GM21381 (cell line): Measurements from ENCODE around the gene LYRM4.

Experiments used
- ATAC-seq: cut with Tn5 transposase; IDR thresholded peaks from one replicate; pipeline ENCODE4 v1.9.1; 2021; ENCODE audit warnings: mild to moderate bottlenecking, moderate library complexity; ENCODE audit not compliant: unreplicated experiment

The LYRM4 gene

DNA sequence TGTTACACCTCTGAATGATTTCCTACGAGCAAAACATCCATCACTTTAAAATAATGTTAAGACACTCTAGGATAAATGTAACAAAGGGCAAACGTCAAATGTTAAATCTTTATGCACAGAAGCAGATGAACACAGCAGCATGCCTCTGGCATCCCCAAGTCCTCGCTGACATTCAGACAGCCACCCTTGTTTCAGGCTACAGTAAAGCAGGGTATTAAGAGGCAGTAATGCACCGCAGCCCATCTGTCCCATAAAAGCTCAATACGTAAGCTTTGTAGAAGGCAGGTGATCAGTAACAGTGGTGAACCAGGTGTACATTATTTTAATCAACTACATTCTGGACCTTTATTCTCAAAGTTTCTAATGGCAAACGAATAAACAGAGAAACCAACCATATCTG lies 110.9 kb downstream of the LYRM4 start:
- no peak for ATAC-seq

- no peak for ATAC-seq
These were observed 111.5 kb downstream of the LYRM4 start for GRCh38 chr6:5149159-5149704.

DNA sequence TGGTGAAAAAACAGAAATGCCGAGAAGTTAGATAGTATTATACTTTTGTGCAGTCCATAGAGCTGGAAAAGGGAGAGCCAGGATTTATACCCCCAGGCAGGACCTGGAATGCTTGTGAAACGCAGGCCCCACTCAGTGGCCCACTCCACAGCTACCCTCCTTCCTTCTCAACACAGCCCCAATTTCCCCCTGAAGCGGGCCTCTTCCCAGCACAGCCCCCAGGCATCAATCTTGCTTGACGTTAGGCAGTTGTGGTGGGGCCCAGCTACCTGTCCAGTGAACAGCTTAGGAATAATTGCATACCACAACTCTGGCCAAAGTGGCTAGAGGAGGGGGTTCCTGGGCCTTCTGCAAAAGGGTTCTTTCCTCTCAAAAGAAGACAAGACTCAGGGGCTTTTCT lies 114.4 kb downstream of the LYRM4 start:
- ATAC-seq = no peak

GRCh38 chr6:5143634-5144311 lies 117.0 kb downstream of the LYRM4 start:
- ATAC-seq = peak; percentile 63

- ATAC-seq = no peak
These were observed 117.8 kb downstream of the LYRM4 start for GRCh38 chr6:5142915-5143314.

DNA sequence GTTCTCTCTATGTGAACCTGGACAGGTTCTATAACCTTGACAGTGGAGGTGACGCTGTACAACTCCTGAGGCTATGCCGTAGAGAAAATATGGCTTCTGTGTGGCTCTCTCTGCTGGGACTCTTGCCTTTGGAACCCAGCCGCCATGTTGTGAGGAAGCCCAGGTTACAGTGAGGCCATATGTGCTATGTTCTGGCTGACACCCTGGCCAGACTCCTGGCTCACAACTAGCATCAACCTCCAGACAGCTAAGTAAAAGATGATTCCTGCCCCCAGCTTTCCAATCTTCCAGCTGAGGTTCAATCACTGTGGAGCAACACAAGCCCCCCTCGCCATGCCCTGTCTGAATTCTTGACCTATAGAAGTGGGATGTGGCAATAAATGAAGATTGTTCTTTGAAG lies 118.6 kb downstream of the LYRM4 start:
- ATAC-seq = no peak

GRCh38 chr6:5141046-5141445 lies 119.7 kb downstream of the LYRM4 start:
- no peak for ATAC-seq

DNA sequence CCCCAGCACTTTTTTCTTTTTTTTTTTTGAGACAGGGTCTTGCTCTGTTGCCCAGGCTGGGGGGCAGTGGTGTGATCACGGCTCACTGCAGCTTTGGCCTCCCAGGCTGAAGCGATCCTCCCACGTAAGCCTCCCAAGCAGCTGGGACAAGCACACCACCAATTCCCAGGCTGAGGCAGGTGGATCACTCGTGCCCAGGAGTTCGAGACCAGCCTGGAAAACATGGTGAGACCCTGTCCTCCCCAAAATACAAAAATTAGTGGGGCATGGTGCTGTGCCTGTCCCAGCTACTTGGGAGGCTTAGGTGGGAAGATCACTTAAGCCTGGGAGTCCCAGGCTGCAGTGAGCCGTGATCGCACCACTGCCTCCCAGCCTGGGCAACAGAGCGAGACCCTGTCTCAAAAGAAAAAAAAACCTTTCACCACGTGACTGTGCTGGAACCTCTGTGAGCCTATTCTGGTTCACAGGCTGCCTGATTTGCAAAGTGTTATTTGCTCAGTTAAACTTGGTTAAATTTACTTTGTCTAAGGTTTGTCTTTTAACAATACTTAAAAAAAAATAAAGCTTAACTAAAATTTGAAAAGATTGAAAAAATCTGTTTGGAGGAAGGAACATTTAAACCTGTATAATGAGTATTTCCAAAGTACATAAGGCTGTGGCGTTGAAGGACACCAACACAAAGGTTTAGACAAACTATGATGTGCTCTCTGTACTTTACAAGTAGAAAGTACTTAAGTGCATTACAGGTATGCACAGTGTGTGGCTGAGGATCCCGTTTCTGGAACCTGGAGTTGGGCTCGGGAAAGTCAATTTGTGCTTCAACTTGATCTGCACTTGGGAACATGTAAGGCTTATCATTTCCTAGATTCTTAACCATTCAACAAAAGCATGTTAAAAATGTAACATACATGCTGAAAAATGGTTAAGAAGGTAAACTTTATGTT lies 120.7 kb downstream of the LYRM4 start:
- ATAC-seq = no peak

GRCh38 chr6:5138995-5139827 lies 121.5 kb downstream of the LYRM4 start:
- no peak for ATAC-seq

GRCh38 chr6:5136851-5137250 lies 123.9 kb downstream of the LYRM4 start:
- ATAC-seq = no peak

- no peak for ATAC-seq
These were observed 124.9 kb downstream of the LYRM4 start for GRCh38 chr6:5135788-5136376.

DNA sequence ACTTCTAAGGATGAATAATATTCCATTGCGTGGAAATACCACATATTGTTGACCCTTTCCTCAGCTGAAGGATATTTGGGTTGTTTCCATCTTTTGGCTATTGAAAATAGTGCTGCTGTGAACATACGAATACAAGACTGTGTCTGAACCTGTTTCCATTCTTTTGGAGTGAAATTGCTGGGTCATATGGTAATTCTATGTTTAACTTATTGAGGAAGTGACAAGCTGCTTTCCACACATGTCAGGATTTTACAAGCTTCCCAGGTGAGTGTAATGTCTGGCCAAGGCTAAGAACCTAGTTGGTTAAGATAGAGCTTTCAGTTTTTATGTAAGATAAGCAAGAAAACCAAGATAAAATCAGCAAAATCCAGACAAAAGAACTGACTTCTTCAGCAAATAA lies 126.8 kb downstream of the LYRM4 start:
- no peak for ATAC-seq

- ATAC-seq = peak; percentile 61
These were observed 128.0 kb downstream of the LYRM4 start for GRCh38 chr6:5132731-5133130.

- ATAC-seq = no peak
These were observed 130.4 kb downstream of the LYRM4 start for GRCh38 chr6:5130135-5130866.

GRCh38 chr6:5128351-5128750 lies 132.4 kb downstream of the LYRM4 start:
- no peak for ATAC-seq

GRCh38 chr6:5127106-5127687 lies 133.6 kb downstream of the LYRM4 start:
- no peak for ATAC-seq

DNA sequence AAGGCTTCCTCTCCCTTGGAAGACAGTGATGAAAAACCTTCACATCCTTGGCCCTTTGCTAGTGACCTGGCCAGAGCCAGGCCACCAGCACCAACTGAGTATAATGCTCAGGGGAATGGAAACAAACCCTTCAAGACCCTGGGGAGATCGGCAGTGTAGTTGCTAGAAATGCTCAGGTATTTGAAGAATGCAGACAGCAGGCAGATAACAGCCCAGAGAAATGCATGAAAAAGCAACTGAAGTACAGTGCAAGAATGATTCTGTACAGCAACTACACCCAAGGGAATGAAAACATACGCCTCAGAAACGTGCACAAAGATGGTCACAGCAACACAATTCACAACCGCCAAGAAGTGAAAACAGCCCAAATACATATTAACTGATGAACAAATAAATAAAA lies 134.5 kb downstream of the LYRM4 start:
- ATAC-seq = no peak

DNA sequence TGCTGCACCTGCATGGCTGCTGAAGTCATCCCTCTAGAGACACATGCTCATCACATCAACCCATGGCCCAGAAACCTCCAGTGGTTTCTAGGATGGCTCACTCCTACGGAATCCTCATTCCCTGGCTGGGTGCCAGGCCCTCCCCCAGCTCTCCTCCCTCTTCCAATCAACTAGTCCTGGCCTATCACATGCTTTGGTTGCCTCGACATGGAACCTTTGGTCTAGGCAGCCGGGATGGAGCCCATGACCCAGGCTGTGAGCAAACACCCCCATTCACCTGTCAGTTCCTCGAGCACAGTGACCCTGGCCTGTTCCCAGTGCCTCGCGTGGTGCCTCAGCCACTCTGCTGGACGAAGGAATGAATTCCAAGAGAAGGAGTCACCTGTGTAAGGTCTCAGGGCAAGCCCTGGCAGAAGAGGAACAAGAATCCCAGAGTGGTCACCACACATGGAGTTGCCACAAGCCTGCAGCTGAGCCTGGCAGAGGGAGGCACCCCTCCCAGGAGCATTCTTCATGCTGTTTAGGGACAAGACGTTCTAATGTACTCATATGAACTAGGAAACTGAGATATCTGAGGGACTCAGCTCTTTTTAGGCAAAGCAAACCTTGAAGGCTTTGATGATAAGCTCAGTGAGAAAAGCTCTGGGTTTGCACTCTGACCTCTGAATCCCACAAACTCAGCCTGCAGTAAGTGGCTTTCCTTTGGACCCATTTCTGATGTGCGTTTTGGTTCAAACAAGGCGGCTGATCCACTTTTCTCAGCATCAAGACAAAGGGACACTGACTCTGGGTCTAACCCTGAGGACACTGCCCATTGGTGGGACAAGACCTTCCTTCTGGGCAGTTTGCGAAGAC lies 135.4 kb downstream of the LYRM4 start:
- no peak for ATAC-seq

- no peak for ATAC-seq
These were observed 136.2 kb downstream of the LYRM4 start for GRCh38 chr6:5124526-5124925.
